ENCODE data around the gene STMN1. TPM values are rescaled to one million over a fixed set of nuclear protein-coding genes. Genes with fewer than 3 reads are reported as not detected.

Gene STMN1
- total and polyA plus RNA-seq, 2 of the 8 experiments (the other 6 are each of a cell fraction or from before 2014, with no cell fraction given), result 116 to 564 TPM

DNA sequence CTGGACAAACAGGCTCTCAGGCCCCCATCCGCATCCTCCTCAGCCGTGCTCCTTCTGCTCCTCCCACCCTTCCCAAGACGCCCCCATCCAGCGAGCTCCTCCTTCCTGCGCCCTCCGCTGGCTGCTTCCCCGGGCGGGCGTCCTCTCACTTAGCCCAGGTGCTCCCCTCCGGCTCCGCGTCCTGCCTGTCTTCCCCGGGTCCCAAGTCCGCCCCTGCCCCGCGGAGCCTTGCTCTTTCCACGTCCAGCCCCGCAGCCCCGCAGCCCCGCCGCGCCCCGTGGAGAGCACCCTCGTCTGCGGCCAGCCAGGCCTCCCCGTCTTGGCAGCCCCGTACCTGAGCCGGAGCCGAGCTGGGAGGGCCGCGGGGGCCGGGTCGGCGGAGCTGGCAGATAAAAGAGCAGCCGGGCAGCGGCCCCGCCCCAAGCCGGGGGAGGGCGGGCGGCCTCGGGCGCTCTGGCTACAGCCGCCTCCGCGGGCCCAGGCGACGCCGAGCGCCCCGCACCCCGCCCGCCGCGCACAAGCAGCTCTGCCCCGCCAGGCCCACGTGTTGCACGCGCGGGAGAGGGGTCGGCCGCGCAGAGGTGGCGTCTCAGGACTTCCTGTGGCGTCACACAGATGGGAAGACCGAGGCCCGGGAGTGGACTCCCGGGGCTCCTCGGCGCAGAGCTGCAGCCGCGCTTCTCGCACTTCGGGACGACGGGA, 30.9 kb downstream of the STMN1 start, which contains the start of gene PAQR7 (continued):
- TF ChIP-seq HDAC6 (IDR thresholded peaks at IDR 0.05; ENCODE audit: low read depth, low read length) (no peak), CBX5 (IDR thresholded peaks at IDR 0.05; ENCODE audit: low read depth, low read length) (no peak), ZNF274 (IDR thresholded peaks at IDR 0.05; ENCODE audit: borderline replicate concordance, extremely low read depth, low read length) (no peak), BACH1 (IDR thresholded peaks at IDR 0.05; ENCODE audit: low read length) (no peak), FOSL1 (IDR thresholded peaks at IDR 0.05; ENCODE audit: insufficient read depth, low read depth, low read length) (no peak), SAP30 (IDR thresholded peaks at IDR 0.05; ENCODE audit: insufficient read depth, insufficient replicate concordance, low read length) (no peak), ASH2L (IDR thresholded peaks at IDR 0.05; ENCODE audit: low read length) (peak; percentile 48), JUND (IDR thresholded peaks at IDR 0.05; ENCODE audit: low read length) (no peak), SIX5 (IDR thresholded peaks at IDR 0.05; ENCODE audit: low read depth, low read length) (no peak), YY1 (IDR thresholded peaks at IDR 0.05; ENCODE audit: low read depth, low read length) (no peak), KDM4A (IDR thresholded peaks at IDR 0.05; ENCODE audit: low read depth, low read length, severe bottlenecking) (no peak), GTF2F1 (IDR thresholded peaks at IDR 0.05; ENCODE audit: borderline replicate concordance, low read depth, low read length) (no peak), SP2 (IDR thresholded peaks at IDR 0.05; ENCODE audit: low read length) (no peak), TEAD4 (IDR thresholded peaks at IDR 0.05; ENCODE audit: low read depth, low read length) (no peak), PHF8 (conservative IDR thresholded peaks at IDR 0.05; ENCODE audit: low read depth, low read length) (peak; percentile 57), BRCA1 (IDR thresholded peaks at IDR 0.05; ENCODE audit: low read depth, low read length) (no peak), TCF12 (IDR thresholded peaks at IDR 0.05; ENCODE audit: low read depth, low read length) (no peak), JUN (IDR thresholded peaks at IDR 0.05; ENCODE audit: low read depth, low read length) (no peak), EZH2 (IDR thresholded peaks at IDR 0.05; ENCODE audit: low read depth, low read length, severe bottlenecking) (no peak), BCL11A (IDR thresholded peaks at IDR 0.05; ENCODE audit: low read depth in 2 of 2, low read length in 2 of 2) (no peak), TAF7 (optimal IDR thresholded peaks at IDR 0.05; ENCODE audit: borderline replicate concordance, low read depth, low read length) (no peak), KDM5A (IDR thresholded peaks at IDR 0.05; ENCODE audit: low read length) (no peak)
- TF ChIP-seq, protein P1, sequence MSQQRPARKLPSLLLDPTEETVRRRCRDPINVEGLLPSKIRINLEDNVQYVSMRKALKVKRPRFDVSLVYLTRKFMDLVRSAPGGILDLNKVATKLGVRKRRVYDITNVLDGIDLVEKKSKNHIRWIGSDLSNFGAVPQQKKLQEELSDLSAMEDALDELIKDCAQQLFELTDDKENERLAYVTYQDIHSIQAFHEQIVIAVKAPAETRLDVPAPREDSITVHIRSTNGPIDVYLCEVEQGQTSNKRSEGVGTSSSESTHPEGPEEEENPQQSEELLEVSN (IDR thresholded peaks at IDR 0.05), result peak; percentile 90
- TF ChIP-seq, protein P2, sequence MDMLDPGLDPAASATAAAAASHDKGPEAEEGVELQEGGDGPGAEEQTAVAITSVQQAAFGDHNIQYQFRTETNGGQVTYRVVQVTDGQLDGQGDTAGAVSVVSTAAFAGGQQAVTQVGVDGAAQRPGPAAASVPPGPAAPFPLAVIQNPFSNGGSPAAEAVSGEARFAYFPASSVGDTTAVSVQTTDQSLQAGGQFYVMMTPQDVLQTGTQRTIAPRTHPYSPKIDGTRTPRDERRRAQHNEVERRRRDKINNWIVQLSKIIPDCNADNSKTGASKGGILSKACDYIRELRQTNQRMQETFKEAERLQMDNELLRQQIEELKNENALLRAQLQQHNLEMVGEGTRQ (IDR thresholded peaks at IDR 0.05; ENCODE audit: low read length), result no peak

Measured in H1 (cell line).